Fibroblast of lung (primary cell): ENCODE measurements around the gene CHAT. TPM values are rescaled to one million over a fixed set of nuclear protein-coding genes. Genes with fewer than 3 reads are reported as not detected.

Source experiments
- DNase-seq, 2 donors: peaks; one replicate each; pipeline versions ENCODE4 v3.0.0 to v3.0.0-alpha.2; 2010; ENCODE audit warnings: low read depth in 2 of 2
- H2AFZ ChIP-seq: 2 replicates; pipeline ENCODE4 v1.5.1; 2012; ENCODE audit warnings: low read length, control low read depth, inconsistent platforms
- H3K27ac ChIP-seq: 2 replicates; pipeline ENCODE4 v1.5.1; 2011; ENCODE audit warnings: low read length, control low read depth; ENCODE audit not compliant: insufficient read depth
- H3K27me3 ChIP-seq: 2 replicates; pipeline ENCODE4 v1.5.1; 2011; ENCODE audit warnings: mild to moderate bottlenecking, low read length; ENCODE audit not compliant: control insufficient read depth, insufficient read depth
- H3K36me3 ChIP-seq: 2 replicates; pipeline ENCODE4 v1.5.1; 2011; ENCODE audit warnings: low read length; ENCODE audit not compliant: control insufficient read depth, insufficient read depth
- H3K4me1 ChIP-seq: 2 replicates; pipeline ENCODE4 v1.5.1; 2011; ENCODE audit warnings: low read length; ENCODE audit not compliant: control insufficient read depth, insufficient read depth; ENCODE audit errors: extremely low read depth
- H3K4me2 ChIP-seq: 2 replicates; pipeline ENCODE4 v1.5.1; 2011; ENCODE audit warnings: low read length, control low read depth; ENCODE audit not compliant: insufficient read depth; ENCODE audit errors: extremely low read depth
- H3K4me3 ChIP-seq, 4 experiments: fragments of 200-600 bp in 1 of 4; sonication (generic) in 1 of 4; replicated peaks in 1 of 4; 2 replicates each; pipeline ENCODE4 v1.5.1; 2011 to 2016; ENCODE audit warnings: low read length in 4 of 4, low read depth in 3 of 4, mild to moderate bottlenecking in 3 of 4, control low read depth in 2 of 4, inconsistent platforms in 1 of 4, mixed read lengths in 1 of 4; ENCODE audit not compliant: insufficient read depth in 1 of 4; ENCODE audit errors: control extremely low read depth in 1 of 4
- H3K79me2 ChIP-seq: 2 replicates; pipeline ENCODE4 v1.5.1; 2012; ENCODE audit warnings: mild to moderate bottlenecking, low read length, inconsistent platforms; ENCODE audit not compliant: control insufficient read depth, insufficient read depth
- H3K9ac ChIP-seq: 2 replicates; pipeline ENCODE4 v1.5.1; 2011; ENCODE audit warnings: mild to moderate bottlenecking, low read length, control low read depth; ENCODE audit not compliant: insufficient read depth
- H3K9me3 ChIP-seq: 2 replicates; pipeline ENCODE4 v1.5.1; 2012; ENCODE audit warnings: low read depth, low read length; ENCODE audit not compliant: control insufficient read depth, insufficient read depth
- H4K20me1 ChIP-seq: 2 replicates; pipeline ENCODE4 v1.5.1; 2011; ENCODE audit warnings: low read length; ENCODE audit not compliant: control insufficient read depth, insufficient read depth; ENCODE audit errors: extremely low read depth
- CTCF ChIP-seq, 2 donors: IDR thresholded peaks in 1 of 2; conservative IDR thresholded peaks in 1 of 2; 1 replicate in 1 of 2; 2 replicates in 1 of 2; pipeline ENCODE4 v1.5.1; 2011 to 2012; ENCODE audit warnings: low read length in 2 of 2, control low read depth in 1 of 2, inconsistent platforms in 1 of 2, low read depth in 1 of 2, mild to moderate bottlenecking in 1 of 2
- EZH2 ChIP-seq: IDR thresholded peaks from 2 replicates; pipeline ENCODE4 v1.5.1; 2012; ENCODE audit warnings: low read length, control low read depth, mild to moderate bottlenecking; ENCODE audit errors: missing control alignments
- polyA plus RNA-seq, 2 donors: library from polyadenylated mRNA; depleted of rRNA in 1 of 2; stranded (reverse) in 1 of 2; unstranded in 1 of 2; fragments of >200 nt; gene quantifications; 2 replicates each; pipeline ENCODE4 v1.2.1, GENCODE V29; 2011 to 2012; ENCODE audit warnings: missing spikeins in 1 of 2
- total RNA-seq: library from RNA; depleted of rRNA; stranded (reverse); fragments of >200 nt; gene quantifications from 2 replicates; pipeline ENCODE4 v1.2.1, GENCODE V29; 2014

The CHAT gene
- total and polyA plus RNA-seq, 2 donors (not counting 1 experiment from before 2014, with no cell fraction given), result not detected

GRCh38 chr10:49649294-49649693 is 35.5 kb downstream of the CHAT start:
- Histone ChIP-seq H3K4me3 (no peak overlapping the region), H3K27ac (no peak overlapping the region), H3K36me3 (no peaks in the 10 kb centered on the region), H3K9ac (no peak overlapping the region), H3K4me1 (no peaks in the 10 kb centered on the region), H2AFZ (no peak overlapping the region), H3K79me2 (no peaks in the 10 kb centered on the region), H3K27me3 (no peaks in the 10 kb centered on the region), H4K20me1 (no peaks in the 10 kb centered on the region), H3K9me3 (no peaks in the 10 kb centered on the region), H3K4me2 (no peak overlapping the region)
- no peak for TF ChIP-seq EZH2
- TF ChIP-seq CTCF (conservative IDR thresholded peaks at IDR 0.05 in 1 of 2, IDR thresholded peaks at IDR 0.05 in 1 of 2; ENCODE audit: low read depth in 1 of 2, low read length in 2 of 2), result no peak
- DNase-seq, result no peak

DNA sequence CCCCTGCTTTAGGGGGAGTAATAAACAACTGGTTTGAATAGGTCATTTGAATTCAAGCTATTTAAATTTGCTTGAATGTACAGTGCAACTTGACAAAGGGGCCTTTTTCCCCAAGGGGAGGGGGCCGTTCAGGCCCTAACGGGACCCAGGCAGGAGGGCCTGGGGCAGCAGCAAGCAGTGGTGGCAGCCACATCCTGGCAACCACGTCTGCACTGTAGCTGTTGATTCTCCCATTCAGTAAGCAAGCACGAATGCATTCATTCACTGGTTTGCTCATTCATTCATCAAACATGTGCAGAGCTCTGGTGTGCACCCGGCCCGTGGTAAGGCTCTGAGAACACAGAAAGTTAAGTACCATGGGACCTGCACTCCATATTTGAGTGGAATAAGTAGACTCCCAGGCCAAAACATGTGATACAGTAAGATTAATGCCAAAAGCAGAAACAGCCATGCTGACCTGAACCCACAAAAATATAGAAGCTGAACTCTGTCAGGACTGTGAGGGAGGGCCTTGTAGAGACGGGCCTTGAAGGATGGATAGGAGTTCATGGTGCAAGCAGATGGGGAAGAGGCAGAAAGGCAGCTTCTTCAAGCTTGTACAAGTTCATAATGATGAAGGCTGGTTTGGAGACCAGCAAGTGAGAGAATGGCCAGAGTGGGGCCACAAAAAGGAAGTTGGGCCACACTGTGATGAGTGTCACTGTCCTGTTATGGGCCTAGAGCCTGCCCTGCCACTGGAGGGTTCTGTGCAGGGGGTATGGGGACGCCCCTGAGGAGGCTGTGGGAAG is 36.3 kb downstream of the CHAT start:
- DNase-seq, result no peak
- H4K20me1 ChIP-seq, result no peaks in the 10 kb centered on the region
- no peak overlapping the region for H3K4me2 ChIP-seq
- no peaks in the 10 kb centered on the region for H3K4me1 ChIP-seq
- H3K9me3 ChIP-seq, result no peaks in the 10 kb centered on the region
- H3K9ac ChIP-seq, result no peak overlapping the region
- H3K36me3 ChIP-seq, result no peaks in the 10 kb centered on the region
- TF ChIP-seq CTCF (conservative IDR thresholded peaks at IDR 0.05 in 1 of 2, IDR thresholded peaks at IDR 0.05 in 1 of 2; ENCODE audit: low read depth in 1 of 2, low read length in 2 of 2) (no peak), EZH2 (no peak)
- H2AFZ ChIP-seq, result no peak overlapping the region
- H3K27me3 ChIP-seq, result no peaks in the 10 kb centered on the region
- no peak overlapping the region for H3K27ac ChIP-seq
- no peak overlapping the region for H3K4me3 ChIP-seq
- H3K79me2 ChIP-seq, result no peaks in the 10 kb centered on the region

- H3K79me2 ChIP-seq, result no peaks in the 10 kb centered on the region
- no peak for DNase-seq
Measured at GRCh38 chr10:49650724-49651034, 36.8 kb downstream of the CHAT start.

More at GRCh38 chr10:49650724-49651034, 36.8 kb downstream of the CHAT start:
- Histone ChIP-seq H3K27me3 (no peaks in the 10 kb centered on the region), H3K4me1 (no peaks in the 10 kb centered on the region), H3K9me3 (no peaks in the 10 kb centered on the region), H4K20me1 (no peaks in the 10 kb centered on the region), H3K4me2 (no peak overlapping the region), H3K27ac (no peak overlapping the region), H3K4me3 (no peak overlapping the region), H3K9ac (no peak overlapping the region), H3K36me3 (no peaks in the 10 kb centered on the region), H2AFZ (no peak overlapping the region)
- no peak for TF ChIP-seq CTCF (conservative IDR thresholded peaks at IDR 0.05 in 1 of 2, IDR thresholded peaks at IDR 0.05 in 1 of 2; ENCODE audit: low read depth in 1 of 2, low read length in 2 of 2)
- TF ChIP-seq EZH2, result no peak
